Measurements from ENCODE around the gene EPB41L4B. TPM values are rescaled to one million over a fixed set of nuclear protein-coding genes. Genes with fewer than 3 reads are reported as not detected.

Gene EPB41L4B
- total RNA-seq, 1 donor from 2014 or later, result 0.41 TPM

DNA sequence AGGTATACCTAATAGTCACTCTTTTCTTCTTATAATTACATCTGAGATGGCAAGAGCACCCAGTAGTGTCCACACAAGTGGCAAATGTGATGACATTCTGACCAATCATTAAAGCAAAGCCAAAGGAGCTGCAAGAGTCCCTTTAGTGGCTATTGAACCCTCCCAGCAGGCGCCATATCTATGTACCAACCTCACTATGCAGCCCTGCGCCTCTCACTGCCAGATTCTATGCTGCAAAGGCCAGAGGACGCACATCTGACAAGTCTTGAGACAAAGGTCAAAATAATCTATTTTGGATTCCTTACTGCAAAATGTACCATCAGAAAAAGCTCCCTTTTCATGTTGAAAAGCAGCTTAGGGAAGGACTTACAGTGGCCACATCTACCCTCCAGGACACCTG lies 47.0 kb downstream of the EPB41L4B start:
- H3K4me1 Mint-ChIP-seq (ENCODE audit: unreplicated experiment), result peaks cover 10% of the 10 kb centered on the region
- no peak overlapping the region for H3K4me3 Mint-ChIP-seq (ENCODE audit: unreplicated experiment)
- DNase-seq (ENCODE audit: low spot score), result no peak
- TF ChIP-seq, protein P1, sequence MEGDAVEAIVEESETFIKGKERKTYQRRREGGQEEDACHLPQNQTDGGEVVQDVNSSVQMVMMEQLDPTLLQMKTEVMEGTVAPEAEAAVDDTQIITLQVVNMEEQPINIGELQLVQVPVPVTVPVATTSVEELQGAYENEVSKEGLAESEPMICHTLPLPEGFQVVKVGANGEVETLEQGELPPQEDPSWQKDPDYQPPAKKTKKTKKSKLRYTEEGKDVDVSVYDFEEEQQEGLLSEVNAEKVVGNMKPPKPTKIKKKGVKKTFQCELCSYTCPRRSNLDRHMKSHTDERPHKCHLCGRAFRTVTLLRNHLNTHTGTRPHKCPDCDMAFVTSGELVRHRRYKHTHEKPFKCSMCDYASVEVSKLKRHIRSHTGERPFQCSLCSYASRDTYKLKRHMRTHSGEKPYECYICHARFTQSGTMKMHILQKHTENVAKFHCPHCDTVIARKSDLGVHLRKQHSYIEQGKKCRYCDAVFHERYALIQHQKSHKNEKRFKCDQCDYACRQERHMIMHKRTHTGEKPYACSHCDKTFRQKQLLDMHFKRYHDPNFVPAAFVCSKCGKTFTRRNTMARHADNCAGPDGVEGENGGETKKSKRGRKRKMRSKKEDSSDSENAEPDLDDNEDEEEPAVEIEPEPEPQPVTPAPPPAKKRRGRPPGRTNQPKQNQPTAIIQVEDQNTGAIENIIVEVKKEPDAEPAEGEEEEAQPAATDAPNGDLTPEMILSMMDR (IDR thresholded peaks at IDR 0.05; ENCODE audit: unreplicated experiment), result no peak
- no peaks in the 10 kb centered on the region for H3K9me3 Mint-ChIP-seq (ENCODE audit: unreplicated experiment)
- H3K27me3 Mint-ChIP-seq (ENCODE audit: unreplicated experiment), result peaks cover 2% of the 10 kb centered on the region
- no peak overlapping the region for H3K27ac Mint-ChIP-seq (ENCODE audit: unreplicated experiment)
- no peaks in the 10 kb centered on the region for H3K36me3 Mint-ChIP-seq (ENCODE audit: low read depth, unreplicated experiment)

DNA sequence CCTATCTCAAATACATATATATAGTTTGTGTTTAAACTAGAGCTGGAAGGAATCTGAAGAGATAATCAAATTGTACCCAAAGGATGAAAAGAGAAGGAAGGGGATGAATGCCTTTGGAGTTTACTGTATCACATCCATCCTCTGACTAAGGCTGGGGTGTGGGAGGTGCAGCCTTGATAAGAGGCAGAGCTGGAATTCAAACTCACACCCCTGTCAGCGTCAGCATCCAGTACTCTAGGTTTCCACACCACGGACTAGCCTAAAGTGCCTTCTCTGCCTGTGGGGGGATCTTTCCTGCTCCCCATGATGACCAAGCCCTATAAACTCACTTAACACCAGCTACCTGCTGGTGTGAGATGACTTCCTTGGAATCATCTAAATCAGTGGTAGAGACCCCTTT lies 48.1 kb downstream of the EPB41L4B start:
- DNase-seq (ENCODE audit: low spot score), result no peak
- Mint-ChIP-seq H3K27me3 (ENCODE audit: unreplicated experiment) (peaks cover 2% of the 10 kb centered on the region), H3K27ac (ENCODE audit: unreplicated experiment) (no peak overlapping the region), H3K36me3 (ENCODE audit: low read depth, unreplicated experiment) (no peaks in the 10 kb centered on the region), H3K4me3 (ENCODE audit: unreplicated experiment) (no peak overlapping the region), H3K9me3 (ENCODE audit: unreplicated experiment) (no peaks in the 10 kb centered on the region), H3K4me1 (ENCODE audit: unreplicated experiment) (peaks cover 4% of the 10 kb centered on the region)
- TF ChIP-seq, protein P1 (IDR thresholded peaks at IDR 0.05; ENCODE audit: unreplicated experiment), result no peak

DNA sequence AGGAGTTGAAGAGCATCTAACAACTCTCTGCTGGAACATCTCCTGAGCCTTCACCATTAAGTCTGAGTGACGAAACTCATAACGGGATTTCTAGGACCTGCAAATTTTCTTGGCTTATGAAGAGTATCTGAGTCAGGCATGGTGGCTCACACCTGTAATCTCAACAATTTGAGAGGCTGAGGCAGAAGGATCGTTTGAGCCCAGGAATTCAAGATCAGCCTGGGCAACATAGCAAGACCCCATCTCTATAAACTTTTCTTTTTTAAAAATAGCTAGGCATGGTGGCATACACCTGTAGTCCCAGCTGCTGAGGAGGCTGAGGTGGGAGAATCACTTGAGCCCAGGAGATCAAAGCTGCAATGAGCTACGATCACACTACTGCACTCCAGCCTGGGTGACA lies 48.8 kb downstream of the EPB41L4B start:
- Mint-ChIP-seq H3K27ac (ENCODE audit: unreplicated experiment) (no peak overlapping the region), H3K4me3 (ENCODE audit: unreplicated experiment) (no peak overlapping the region)

DNA sequence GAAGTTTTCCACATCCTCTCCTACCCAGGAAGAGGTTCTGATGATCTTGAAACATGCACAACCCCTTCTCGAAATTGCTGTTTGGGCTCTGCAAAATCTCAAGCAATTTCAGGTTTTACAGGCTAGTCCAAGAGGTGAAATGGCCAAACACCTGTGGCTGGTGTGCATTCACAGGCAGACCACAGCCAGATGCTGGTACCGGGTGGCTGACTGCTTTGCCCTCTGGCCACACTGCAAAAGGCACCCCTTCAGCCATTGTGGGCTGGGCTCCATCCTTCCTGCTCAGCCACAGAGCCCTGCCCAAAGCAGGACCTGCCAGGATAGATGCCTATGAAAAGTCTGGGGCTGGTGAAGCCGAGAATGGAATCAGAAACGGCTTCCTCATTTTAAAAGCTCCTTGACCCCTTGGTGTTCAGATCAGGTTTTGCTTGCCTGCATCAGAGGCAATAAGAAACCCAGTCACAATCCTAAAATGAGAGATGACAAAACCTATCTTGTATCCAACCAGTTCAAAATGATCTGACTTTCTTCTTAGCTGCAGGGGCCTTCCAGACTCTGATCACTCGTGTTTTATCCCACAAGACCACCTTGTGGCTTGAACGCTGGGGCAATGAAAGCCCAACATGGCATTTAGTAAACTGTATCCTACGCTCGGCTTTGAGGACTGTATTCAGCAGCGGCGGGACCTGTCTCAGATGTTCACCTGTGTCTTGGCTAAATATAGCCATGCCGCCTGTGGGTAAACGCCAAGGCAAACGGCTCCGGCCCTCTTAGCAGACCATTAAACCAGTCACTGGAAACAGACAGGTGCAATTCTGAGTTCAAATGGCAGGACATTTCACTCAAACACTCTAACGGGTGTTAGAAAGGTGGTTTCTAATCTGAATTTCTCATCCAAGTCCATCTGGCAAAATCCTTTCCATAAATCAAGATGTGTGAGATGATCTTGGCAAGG lies 49.6 kb downstream of the EPB41L4B start:
- Mint-ChIP-seq H3K4me1 (ENCODE audit: unreplicated experiment) (peaks cover 4% of the 10 kb centered on the region), H3K9me3 (ENCODE audit: unreplicated experiment) (no peaks in the 10 kb centered on the region), H3K27ac (ENCODE audit: unreplicated experiment) (no peak overlapping the region), H3K4me3 (ENCODE audit: unreplicated experiment) (no peak overlapping the region), H3K36me3 (ENCODE audit: low read depth, unreplicated experiment) (no peaks in the 10 kb centered on the region), H3K27me3 (ENCODE audit: unreplicated experiment) (no peaks in the 10 kb centered on the region)
- DNase-seq (ENCODE audit: low spot score), result no peak
- TF ChIP-seq, protein P1 (IDR thresholded peaks at IDR 0.05; ENCODE audit: unreplicated experiment), result no peak

More for the DNA sequence above, 48.8 kb downstream of the EPB41L4B start:
- Mint-ChIP-seq H3K9me3 (ENCODE audit: unreplicated experiment) (no peaks in the 10 kb centered on the region), H3K27me3 (ENCODE audit: unreplicated experiment) (peaks cover 2% of the 10 kb centered on the region), H3K36me3 (ENCODE audit: low read depth, unreplicated experiment) (no peaks in the 10 kb centered on the region), H3K4me1 (ENCODE audit: unreplicated experiment) (peaks cover 4% of the 10 kb centered on the region)
- TF ChIP-seq, protein P1 (IDR thresholded peaks at IDR 0.05; ENCODE audit: unreplicated experiment), result no peak
- no peak for DNase-seq (ENCODE audit: low spot score)

DNA sequence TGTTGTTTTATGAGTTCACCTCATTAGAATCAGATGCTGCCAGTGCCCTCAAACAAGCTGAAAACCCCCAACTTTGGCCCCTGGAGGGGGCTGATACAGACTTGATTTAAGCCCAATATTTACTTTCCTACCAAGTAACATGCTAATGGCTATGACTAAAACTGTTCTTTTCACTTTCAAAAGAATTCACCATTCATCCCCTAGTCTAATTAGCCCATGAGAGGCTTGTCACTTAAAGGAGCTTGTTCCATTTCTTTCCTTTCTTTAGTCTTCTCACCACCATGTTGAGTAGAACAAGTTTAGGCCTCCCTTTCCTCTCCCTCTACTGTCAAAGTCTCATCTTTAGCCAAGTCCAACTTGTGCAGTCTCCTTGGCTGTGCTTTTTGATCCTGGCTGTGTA lies 50.4 kb downstream of the EPB41L4B start:
- Mint-ChIP-seq H3K4me1 (ENCODE audit: unreplicated experiment) (peaks cover 4% of the 10 kb centered on the region), H3K36me3 (ENCODE audit: low read depth, unreplicated experiment) (no peaks in the 10 kb centered on the region), H3K9me3 (ENCODE audit: unreplicated experiment) (no peaks in the 10 kb centered on the region), H3K27me3 (ENCODE audit: unreplicated experiment) (no peaks in the 10 kb centered on the region), H3K27ac (ENCODE audit: unreplicated experiment) (no peak overlapping the region), H3K4me3 (ENCODE audit: unreplicated experiment) (no peak overlapping the region)
- no peak for DNase-seq (ENCODE audit: low spot score)
- TF ChIP-seq, protein P1 (IDR thresholded peaks at IDR 0.05; ENCODE audit: unreplicated experiment), result no peak
